Peyer's patch (tissue), 4 donors: ENCODE measurements around the gene PADI2. TPM values are rescaled to one million over a fixed set of nuclear protein-coding genes. Genes with fewer than 3 reads are reported as not detected.

Experiments
- DNase-seq, 3 donors: peaks; one replicate each; pipeline ENCODE4 v3.0.0-alpha.2; 2017 to 2019
- H3K27ac ChIP-seq, 4 donors: fragments of 200-600 bp; sonication (generic); one replicate each; pipeline ENCODE4 v1.5.1; 2016 to 2019
- H3K27me3 ChIP-seq, 2 donors: fragments of 200-600 bp; sonication (generic); one replicate each; pipeline ENCODE4 v1.5.1; 2019
- H3K36me3 ChIP-seq, 3 donors: fragments of 200-600 bp; sonication (generic); one replicate each; pipeline ENCODE4 v1.5.1; 2016 to 2019
- H3K4me1 ChIP-seq, 4 donors: fragments of 200-600 bp; sonication (generic); one replicate each; pipeline ENCODE4 v1.5.1; 2016 to 2019
- H3K4me3 ChIP-seq, 4 donors: fragments of 200-600 bp; sonication (generic); 1 replicate in 3 of 4; 2 replicates in 1 of 4; pipeline ENCODE4 v1.5.1; 2016 to 2019; ENCODE audit warnings: mild to moderate bottlenecking in 1 of 4
- H3K9me3 ChIP-seq, 4 donors: fragments of 200-600 bp; sonication (generic); one replicate each; pipeline ENCODE4 v1.5.1; 2016 to 2019; ENCODE audit warnings: mild to moderate bottlenecking in 1 of 4
- CTCF ChIP-seq, 6 experiments: fragments of 450-650 bp in 4 of 6; fragments of 200-600 bp in 2 of 6; sonication (generic) in 1 of 6; IDR thresholded peaks; one replicate each; pipeline ENCODE4 v1.5.1; 2017 to 2019; ENCODE audit warnings: antibody characterized with exemption in 6 of 6, mild to moderate bottlenecking in 3 of 6, moderate library complexity in 1 of 6
- POLR2A ChIP-seq, 2 donors: fragments of 450-650 bp; IDR thresholded peaks; one replicate each; pipeline ENCODE4 v1.5.1; 2017; ENCODE audit warnings: antibody characterized with exemption in 2 of 2, mild to moderate bottlenecking in 2 of 2, moderate library complexity in 2 of 2
- total RNA-seq, 4 donors: library from RNA; depleted of rRNA; stranded (reverse); fragments of >200 nt; gene quantifications; one replicate each; pipeline ENCODE4 v1.1.0, GENCODE V29; 2016

PADI2 gene
- total RNA-seq, 4 donors from 2014 or later, result 29.7 to 191 (median 57.9) TPM

- H3K27me3 ChIP-seq, result no peaks in the 10 kb centered on the region
- H3K4me3 ChIP-seq, result no peak overlapping the region
- H3K4me1 ChIP-seq, result no peaks in the 10 kb centered on the region
- no peak overlapping the region for H3K27ac ChIP-seq
- peaks cover 0 to 4% (median 0%) of the 10 kb centered on the region in 3 donors for H3K36me3 ChIP-seq
- no peak for DNase-seq
- peaks cover 0 to 3% (median 0%) of the 10 kb centered on the region in 4 donors for H3K9me3 ChIP-seq
- TF ChIP-seq CTCF (IDR thresholded peaks at IDR 0.05) (no peak), POLR2A (IDR thresholded peaks at IDR 0.05) (no peak)
Measured at GRCh38 chr1:17070163-17070525, 49.1 kb downstream of the PADI2 start.

- no peak for TF ChIP-seq CTCF (IDR thresholded peaks at IDR 0.05)
- Histone ChIP-seq H3K36me3 (peaks cover 0 to 4% (median 0%) of the 10 kb centered on the region in 3 donors), H3K27ac (no peak overlapping the region), H3K27me3 (no peaks in the 10 kb centered on the region), H3K4me3 (no peak overlapping the region), H3K9me3 (peaks cover 0 to 7% (median 0%) of the 10 kb centered on the region in 4 donors), H3K4me1 (no peaks in the 10 kb centered on the region)
- DNase-seq, result no peak
Measured at GRCh38 chr1:17069452-17070162, 49.6 kb downstream of the PADI2 start.

- no peak for DNase-seq
- Histone ChIP-seq H3K27me3 (no peaks in the 10 kb centered on the region), H3K36me3 (peaks cover 0 to 4% (median 0%) of the 10 kb centered on the region in 3 donors), H3K9me3 (peaks cover 0 to 7% (median 0%) of the 10 kb centered on the region in 4 donors), H3K4me3 (no peak overlapping the region), H3K4me1 (no peaks in the 10 kb centered on the region), H3K27ac (no peak overlapping the region)
- TF ChIP-seq POLR2A (IDR thresholded peaks at IDR 0.05) (no peak), CTCF (IDR thresholded peaks at IDR 0.05) (no peak)
Measured at GRCh38 chr1:17068789-17069188, 50.5 kb downstream of the PADI2 start.

GRCh38 chr1:17067465-17068240 is 51.6 kb downstream of the PADI2 start:
- no peaks in the 10 kb centered on the region for H3K4me1 ChIP-seq
- H3K4me3 ChIP-seq, result no peak overlapping the region
- peaks cover 0 to 4% (median 0%) of the 10 kb centered on the region in 3 donors for H3K36me3 ChIP-seq
- TF ChIP-seq POLR2A (IDR thresholded peaks at IDR 0.05) (no peak), CTCF (IDR thresholded peaks at IDR 0.05) (no peak)
- H3K27me3 ChIP-seq, result no peaks in the 10 kb centered on the region
- no peak overlapping the region for H3K27ac ChIP-seq
- no peak for DNase-seq
- H3K9me3 ChIP-seq, result peaks cover 0 to 7% (median 0%) of the 10 kb centered on the region in 4 donors

- Histone ChIP-seq H3K36me3 (peaks cover 0 to 4% (median 0%) of the 10 kb centered on the region in 3 donors), H3K4me1 (no peaks in the 10 kb centered on the region), H3K27me3 (no peaks in the 10 kb centered on the region), H3K9me3 (peaks cover 0 to 7% (median 0%) of the 10 kb centered on the region in 4 donors), H3K4me3 (no peak overlapping the region), H3K27ac (no peak overlapping the region)
- no peak for DNase-seq
- TF ChIP-seq CTCF (IDR thresholded peaks at IDR 0.05) (no peak), POLR2A (IDR thresholded peaks at IDR 0.05) (no peak)
Measured at GRCh38 chr1:17067069-17067426, 52.2 kb downstream of the PADI2 start.
